GM12874 (cell line): ENCODE data around the gene HPGDS.

Experiments used
- TF ChIP-seq, protein P1 (sequence below): IDR thresholded peaks from 2 replicates; pipeline ENCODE4 v1.5.1; 2011; ENCODE audit warnings: low read depth, mild to moderate bottlenecking, control low read depth, low read length, moderate library complexity; ENCODE audit not compliant: insufficient read depth

Gene HPGDS

DNA sequence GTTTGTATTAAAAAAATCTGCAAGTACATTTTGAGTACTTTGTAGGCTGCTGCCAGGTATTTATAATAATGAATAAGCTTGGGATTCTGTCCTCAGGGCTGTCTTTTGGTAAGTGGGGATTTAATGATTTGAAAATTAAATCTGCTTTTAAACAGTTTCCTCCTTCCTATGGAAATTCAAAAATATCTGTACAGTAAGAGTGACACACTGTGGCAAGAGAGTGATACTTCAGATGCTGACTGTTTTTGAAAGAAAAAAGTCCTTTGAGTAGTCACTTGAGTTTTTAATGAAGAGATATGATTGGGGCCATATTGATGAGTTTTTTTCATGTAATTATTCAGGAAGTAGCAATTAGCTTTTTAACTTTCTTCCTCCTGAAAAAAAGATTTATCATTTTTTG, 85.8 kb downstream of the HPGDS start:
- TF ChIP-seq, protein P1, sequence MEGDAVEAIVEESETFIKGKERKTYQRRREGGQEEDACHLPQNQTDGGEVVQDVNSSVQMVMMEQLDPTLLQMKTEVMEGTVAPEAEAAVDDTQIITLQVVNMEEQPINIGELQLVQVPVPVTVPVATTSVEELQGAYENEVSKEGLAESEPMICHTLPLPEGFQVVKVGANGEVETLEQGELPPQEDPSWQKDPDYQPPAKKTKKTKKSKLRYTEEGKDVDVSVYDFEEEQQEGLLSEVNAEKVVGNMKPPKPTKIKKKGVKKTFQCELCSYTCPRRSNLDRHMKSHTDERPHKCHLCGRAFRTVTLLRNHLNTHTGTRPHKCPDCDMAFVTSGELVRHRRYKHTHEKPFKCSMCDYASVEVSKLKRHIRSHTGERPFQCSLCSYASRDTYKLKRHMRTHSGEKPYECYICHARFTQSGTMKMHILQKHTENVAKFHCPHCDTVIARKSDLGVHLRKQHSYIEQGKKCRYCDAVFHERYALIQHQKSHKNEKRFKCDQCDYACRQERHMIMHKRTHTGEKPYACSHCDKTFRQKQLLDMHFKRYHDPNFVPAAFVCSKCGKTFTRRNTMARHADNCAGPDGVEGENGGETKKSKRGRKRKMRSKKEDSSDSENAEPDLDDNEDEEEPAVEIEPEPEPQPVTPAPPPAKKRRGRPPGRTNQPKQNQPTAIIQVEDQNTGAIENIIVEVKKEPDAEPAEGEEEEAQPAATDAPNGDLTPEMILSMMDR: no peak

DNA sequence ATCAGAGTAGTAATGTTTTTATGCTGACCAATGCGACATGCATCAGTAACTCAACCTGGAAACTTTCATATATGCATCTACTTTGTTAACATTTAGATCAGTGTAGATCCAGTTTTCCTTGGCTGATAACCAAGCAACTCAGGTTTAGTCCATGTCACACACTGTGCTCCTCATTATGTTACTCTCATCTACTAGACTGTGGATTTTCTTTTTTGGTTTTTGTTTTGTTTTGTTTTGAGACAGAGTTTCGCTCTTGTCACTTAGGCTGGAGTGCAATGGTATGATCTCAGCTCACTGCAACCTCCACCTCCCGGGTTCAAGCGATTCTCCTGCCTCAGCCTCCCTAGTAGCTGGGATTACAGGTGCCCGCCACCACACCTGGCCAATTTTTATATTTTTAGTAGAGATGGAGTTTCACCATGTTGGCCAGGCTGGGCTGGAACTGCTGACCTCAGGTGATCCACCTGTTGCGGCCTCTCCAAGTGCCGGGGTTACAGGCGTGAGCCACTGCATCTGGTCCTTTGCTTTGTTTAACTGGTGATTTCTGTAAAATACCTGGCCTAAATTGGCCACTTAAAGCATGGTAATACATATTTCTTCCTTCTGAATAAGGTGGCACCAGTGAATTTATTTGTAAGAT, 86.4 kb downstream of the HPGDS start:
- TF ChIP-seq, protein P1: no peak

DNA sequence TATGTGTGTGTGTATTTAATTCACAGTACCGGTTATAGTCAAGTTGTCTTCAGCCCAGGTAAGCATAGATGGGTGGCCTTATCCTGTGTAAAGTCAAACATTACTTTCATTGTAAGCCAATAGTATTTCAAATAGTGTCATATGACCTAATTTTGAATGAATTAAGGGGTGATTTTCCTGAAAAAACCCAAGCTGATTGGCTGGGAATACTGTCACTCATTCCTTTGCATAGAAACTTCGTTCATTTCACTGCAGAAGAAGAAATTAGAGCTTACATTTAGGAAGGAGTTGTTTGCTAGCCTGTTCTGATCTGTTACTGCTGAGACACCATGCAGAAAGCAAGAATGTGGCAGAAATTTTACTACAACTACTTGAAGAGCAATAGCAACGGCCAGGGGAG, 89.6 kb downstream of the HPGDS start:
- TF ChIP-seq, protein P1: no peak

DNA sequence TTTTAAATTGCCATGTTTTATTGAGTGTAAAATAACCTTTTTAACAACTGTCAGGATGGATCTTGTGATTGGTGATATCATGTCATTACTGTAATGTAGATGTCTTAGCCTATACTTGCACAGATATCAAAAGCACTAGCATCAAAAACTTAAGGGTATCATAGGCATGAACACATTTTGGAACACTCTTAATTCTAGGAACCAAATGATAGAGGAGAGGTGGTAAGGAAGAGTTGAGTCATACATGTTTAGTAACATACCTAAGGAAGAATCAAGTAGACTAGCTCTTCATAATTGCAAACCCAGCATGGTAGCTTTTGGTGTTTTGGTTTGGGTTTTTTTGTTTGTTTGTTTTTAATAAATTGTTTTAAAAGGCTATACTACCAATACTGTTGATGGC, 91.5 kb downstream of the HPGDS start:
- TF ChIP-seq, protein P1: no peak
